ENCODE measurements around the gene RASGEF1C. TPM values are rescaled to one million over a fixed set of nuclear protein-coding genes. Genes with fewer than 3 reads are reported as not detected.

The RASGEF1C gene
- total RNA-seq, 2 donors from 2014 or later, result not detected

DNA sequence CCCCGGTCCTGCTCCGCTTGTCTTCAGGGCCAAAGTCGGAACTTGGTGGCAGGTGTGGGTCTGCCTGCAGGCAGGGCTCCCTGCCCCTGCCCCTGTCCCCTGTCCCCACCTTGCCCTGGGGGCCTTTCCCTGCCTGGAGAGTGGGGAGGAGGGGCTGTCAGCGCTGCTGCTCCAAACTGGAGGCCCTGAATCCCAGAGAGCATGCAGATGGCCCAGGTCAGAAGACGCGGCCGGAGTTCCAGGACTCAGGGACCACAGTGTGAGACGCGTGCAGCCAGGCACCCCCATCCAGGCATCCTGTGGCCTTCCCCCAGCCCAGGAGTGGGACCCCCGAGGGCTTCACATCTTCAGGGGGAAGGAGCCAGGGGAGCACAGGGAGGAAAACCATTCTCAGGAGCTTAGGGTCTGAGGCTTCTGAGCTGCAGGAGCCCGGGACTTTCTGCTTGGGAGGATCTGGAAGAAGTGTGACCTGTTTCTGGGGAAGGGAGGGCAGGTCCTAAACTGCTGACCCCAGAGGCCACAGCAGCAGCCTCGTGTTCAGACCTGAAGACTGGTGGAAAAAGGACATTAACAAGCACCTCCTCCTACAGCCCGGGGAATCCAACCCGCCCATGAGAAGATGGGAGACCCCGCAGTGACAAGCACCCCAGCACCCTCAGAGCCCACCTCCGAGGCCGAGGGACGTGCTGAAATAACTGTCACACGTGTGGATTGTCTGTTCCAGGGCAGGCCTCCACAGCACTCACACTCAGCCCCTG lies 38.0 kb downstream of the RASGEF1C start:
- H3K9me3 ChIP-seq, result no peaks in the 10 kb centered on the region
- H3K27me3 ChIP-seq (replicated peaks; ENCODE audit: insufficient read depth), result no peaks in the 10 kb centered on the region
- no peaks in the 10 kb centered on the region for H3K4me1 ChIP-seq (ENCODE audit: control insufficient read depth in 1 of 2, low read depth in 2 of 2)
- no peak overlapping the region for H3K27ac ChIP-seq
- ATAC-seq (ENCODE audit: insufficient number of reproducible peaks, low FRiP score, low read depth), result no peak
- no peaks in the 10 kb centered on the region for H3K36me3 ChIP-seq
- no peak for DNase-seq (ENCODE audit: low spot score)
- no peak overlapping the region for H3K4me3 ChIP-seq
- no peak for TF ChIP-seq CTCF (IDR thresholded peaks at IDR 0.05)

- Histone ChIP-seq H3K27me3 (replicated peaks; ENCODE audit: insufficient read depth) (no peaks in the 10 kb centered on the region), H3K4me3 (no peak overlapping the region), H3K9me3 (no peaks in the 10 kb centered on the region), H3K36me3 (no peaks in the 10 kb centered on the region), H3K4me1 (ENCODE audit: control insufficient read depth in 1 of 2, low read depth in 2 of 2) (no peaks in the 10 kb centered on the region), H3K27ac (no peak overlapping the region)
- ATAC-seq (ENCODE audit: insufficient number of reproducible peaks, low FRiP score, low read depth) (no peak), DNase-seq (ENCODE audit: low spot score) (no peak)
- no peak for TF ChIP-seq CTCF (IDR thresholded peaks at IDR 0.05)
Measured at GRCh38 chr5:180170106-180170809, 38.8 kb downstream of the RASGEF1C start.

DNA sequence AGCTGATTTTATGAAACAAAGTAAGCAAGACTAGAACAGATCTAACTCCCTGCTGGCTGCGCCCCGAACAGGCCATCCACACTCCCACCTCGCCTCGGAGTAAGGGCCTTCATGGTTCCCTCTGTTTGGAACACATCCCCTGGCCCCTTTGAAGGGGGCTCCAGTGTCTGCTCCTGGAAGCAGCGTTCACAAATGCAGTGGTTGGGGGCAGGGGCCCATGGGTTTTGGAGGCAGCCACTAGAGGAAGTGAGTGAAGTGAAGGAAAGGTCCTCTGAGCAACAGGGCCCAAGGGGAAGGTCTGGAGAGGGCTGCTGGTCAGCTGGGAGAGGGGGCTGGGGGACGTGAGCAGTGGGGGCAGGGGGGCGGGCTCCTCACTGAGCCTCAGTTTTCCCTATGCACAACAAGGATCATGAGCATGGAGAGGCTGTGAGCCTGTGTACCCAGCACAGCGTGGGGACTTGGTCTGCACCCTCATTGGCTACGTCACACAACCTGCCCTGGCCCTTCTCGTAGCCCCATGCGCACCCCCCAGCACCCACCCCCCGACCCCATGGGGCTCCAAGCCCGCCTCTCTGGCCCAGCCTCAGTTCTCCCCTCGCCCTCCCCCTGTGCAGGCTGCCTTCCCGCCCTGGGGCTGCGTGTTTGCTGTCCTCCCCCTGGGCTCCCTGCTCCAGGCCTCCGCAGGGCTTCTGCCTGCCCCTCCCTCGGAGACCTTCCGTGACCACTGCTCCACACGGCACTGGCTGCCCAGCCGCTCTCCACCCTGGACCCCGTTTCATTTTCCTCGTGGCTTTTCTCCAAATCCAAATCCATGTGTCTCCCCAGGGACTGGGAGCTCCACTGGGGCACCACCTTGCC lies 39.5 kb downstream of the RASGEF1C start:
- no peaks in the 10 kb centered on the region for H3K4me1 ChIP-seq (ENCODE audit: control insufficient read depth in 1 of 2, low read depth in 2 of 2)

GRCh38 chr5:180168758-180169157 lies 40.3 kb downstream of the RASGEF1C start:
- H3K4me3 ChIP-seq, result no peak overlapping the region
- H3K9me3 ChIP-seq, result peaks cover 4% of the 10 kb centered on the region
- no peak for ATAC-seq (ENCODE audit: insufficient number of reproducible peaks, low FRiP score, low read depth)
- no peak for DNase-seq (ENCODE audit: low spot score)
- no peaks in the 10 kb centered on the region for H3K4me1 ChIP-seq (ENCODE audit: control insufficient read depth in 1 of 2, low read depth in 2 of 2)
- no peaks in the 10 kb centered on the region for H3K27me3 ChIP-seq (replicated peaks; ENCODE audit: insufficient read depth)
- TF ChIP-seq CTCF (IDR thresholded peaks at IDR 0.05), result no peak
- H3K27ac ChIP-seq, result no peak overlapping the region
- no peaks in the 10 kb centered on the region for H3K36me3 ChIP-seq

More for the DNA sequence above, 39.5 kb downstream of the RASGEF1C start:
- Histone ChIP-seq H3K4me3 (no peak overlapping the region), H3K36me3 (no peaks in the 10 kb centered on the region), H3K27me3 (replicated peaks; ENCODE audit: insufficient read depth) (no peaks in the 10 kb centered on the region), H3K9me3 (no peaks in the 10 kb centered on the region), H3K27ac (no peak overlapping the region)
- no peak for DNase-seq (ENCODE audit: low spot score)
- no peak for TF ChIP-seq CTCF (IDR thresholded peaks at IDR 0.05)
- no peak for ATAC-seq (ENCODE audit: insufficient number of reproducible peaks, low FRiP score, low read depth)

DNA sequence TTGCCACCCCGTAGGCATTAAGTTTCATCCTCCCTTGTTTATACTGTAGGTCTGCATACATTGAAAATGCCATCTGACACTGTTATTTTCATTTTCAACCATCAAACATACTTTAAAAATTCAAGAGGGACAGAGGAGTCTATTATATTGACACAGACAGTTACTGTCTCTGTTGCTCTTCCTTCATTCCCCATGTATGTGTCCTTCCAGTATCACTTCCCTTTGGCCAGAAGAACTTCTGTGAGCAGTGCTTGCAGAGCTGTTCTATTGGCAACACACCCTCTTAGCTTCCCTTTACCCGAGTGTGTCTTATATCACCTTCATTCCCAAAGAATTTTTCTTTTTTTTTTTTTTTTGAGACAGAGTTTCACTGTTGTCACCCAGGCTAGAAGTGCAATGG lies 42.8 kb downstream of the RASGEF1C start:
- DNase-seq (ENCODE audit: low spot score), result no peak
- no peak for ATAC-seq (ENCODE audit: insufficient number of reproducible peaks, low FRiP score, low read depth)

More for the DNA sequence above, 42.8 kb downstream of the RASGEF1C start:
- TF ChIP-seq CTCF (IDR thresholded peaks at IDR 0.05), result no peak
- Histone ChIP-seq H3K27me3 (replicated peaks; ENCODE audit: insufficient read depth) (no peaks in the 10 kb centered on the region), H3K4me3 (no peak overlapping the region), H3K27ac (no peak overlapping the region), H3K36me3 (no peaks in the 10 kb centered on the region), H3K4me1 (ENCODE audit: control insufficient read depth in 1 of 2, low read depth in 2 of 2) (no peaks in the 10 kb centered on the region), H3K9me3 (peaks cover 4% of the 10 kb centered on the region)
